ENCODE measurements around the gene PITX2.
"Not testable (repeated sequence)": the region's sequence is repeated elsewhere in the genome, so short reads cannot be mapped to it uniquely, and the experiment has no call there.

PITX2 gene

DNA sequence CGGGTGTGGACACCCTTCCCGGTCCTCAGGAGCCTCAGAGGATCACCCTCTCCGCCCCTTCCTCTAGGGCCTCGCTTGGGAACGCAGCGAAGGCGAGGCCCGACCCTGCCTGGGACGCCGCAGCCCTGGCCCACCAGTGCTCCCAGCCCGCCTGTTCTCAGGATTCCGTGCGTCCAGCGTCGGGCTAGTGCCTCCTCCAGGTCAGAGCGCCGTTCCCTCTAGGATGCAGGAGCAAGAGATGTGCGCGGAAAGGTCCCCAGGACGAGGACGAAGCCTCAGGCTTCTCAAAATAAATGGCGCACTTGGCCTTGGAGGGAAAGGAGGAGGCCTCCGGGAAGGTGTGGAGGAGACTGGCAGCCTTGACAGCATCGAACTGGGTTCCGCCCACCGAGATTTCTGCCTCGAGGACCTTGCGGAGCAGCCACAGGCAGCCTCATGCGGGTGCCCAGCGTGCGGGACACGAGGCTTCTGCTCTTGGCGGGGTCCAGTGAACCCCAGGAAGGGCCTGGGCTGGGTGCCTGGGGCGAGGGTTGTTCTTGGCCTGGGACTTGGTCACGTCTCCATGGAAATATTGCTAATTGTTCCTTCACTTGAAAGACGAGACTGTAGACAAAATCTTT lies 35.1 kb downstream of the PITX2 start:
- no peak overlapping the region for H3K4me3 Mint-ChIP-seq
- H3K4me1 Mint-ChIP-seq, result no peaks in the 10 kb centered on the region
- H3K27ac Mint-ChIP-seq, result no peak overlapping the region
- H3K27me3 Mint-ChIP-seq, result peaks cover 5% of the 10 kb centered on the region
- no peaks in the 10 kb centered on the region for H3K36me3 Mint-ChIP-seq
- H3K9me3 Mint-ChIP-seq, result peaks cover 2% of the 10 kb centered on the region
- DNase-seq (ENCODE audit: low spot score in 2 of 2), result no peak
- ATAC-seq (ENCODE audit: low read depth), result no peak

- ATAC-seq (ENCODE audit: low read depth) (no peak), DNase-seq (ENCODE audit: low spot score in 2 of 2) (no peak)
- peaks cover 3% of the 10 kb centered on the region for H3K27me3 Mint-ChIP-seq
- H3K9me3 Mint-ChIP-seq, result no peaks in the 10 kb centered on the region
- H3K4me3 Mint-ChIP-seq, result no peak overlapping the region
- H3K36me3 Mint-ChIP-seq, result no peaks in the 10 kb centered on the region
- H3K27ac Mint-ChIP-seq, result no peak overlapping the region
- no peaks in the 10 kb centered on the region for H3K4me1 Mint-ChIP-seq
Observed at GRCh38 chr4:110586131-110586850, 36.6 kb downstream of the PITX2 start.

DNA sequence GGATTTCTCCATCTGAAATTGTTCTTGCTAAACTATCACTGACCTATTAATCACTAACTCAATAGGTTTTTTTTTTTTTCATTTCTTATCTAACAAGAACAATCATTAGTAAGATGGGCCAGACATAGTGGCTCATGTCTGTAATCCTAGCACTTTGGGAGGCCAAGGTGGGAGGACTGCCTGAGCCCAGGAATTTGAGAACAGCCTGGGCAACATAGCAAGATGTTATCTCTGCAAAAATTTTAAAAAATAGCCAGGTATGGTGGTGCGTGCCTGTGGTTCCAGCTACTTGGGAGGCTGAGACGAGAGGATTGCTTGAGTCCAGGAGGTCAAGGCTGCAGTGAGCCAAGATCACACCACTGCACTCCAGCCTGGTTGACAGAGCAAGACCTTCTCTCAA lies 46.2 kb downstream of the PITX2 start:
- not testable (repeated sequence) for H3K4me1 Mint-ChIP-seq; ATAC-seq (ENCODE audit: low read depth); H3K36me3 Mint-ChIP-seq; H3K4me3 Mint-ChIP-seq; H3K27ac Mint-ChIP-seq; DNase-seq (ENCODE audit: low spot score in 2 of 2); H3K27me3 Mint-ChIP-seq
- peaks cover 12% of the 10 kb centered on the region for H3K9me3 Mint-ChIP-seq

Data from memory B cell (primary cell).